ENCODE measurements around the gene SPRY1. TPM values are rescaled to one million over a fixed set of nuclear protein-coding genes. Genes with fewer than 3 reads are reported as not detected.

The SPRY1 gene
- total RNA-seq, 4 donors from 2014 or later = 103 to 136 (median 136) TPM

DNA sequence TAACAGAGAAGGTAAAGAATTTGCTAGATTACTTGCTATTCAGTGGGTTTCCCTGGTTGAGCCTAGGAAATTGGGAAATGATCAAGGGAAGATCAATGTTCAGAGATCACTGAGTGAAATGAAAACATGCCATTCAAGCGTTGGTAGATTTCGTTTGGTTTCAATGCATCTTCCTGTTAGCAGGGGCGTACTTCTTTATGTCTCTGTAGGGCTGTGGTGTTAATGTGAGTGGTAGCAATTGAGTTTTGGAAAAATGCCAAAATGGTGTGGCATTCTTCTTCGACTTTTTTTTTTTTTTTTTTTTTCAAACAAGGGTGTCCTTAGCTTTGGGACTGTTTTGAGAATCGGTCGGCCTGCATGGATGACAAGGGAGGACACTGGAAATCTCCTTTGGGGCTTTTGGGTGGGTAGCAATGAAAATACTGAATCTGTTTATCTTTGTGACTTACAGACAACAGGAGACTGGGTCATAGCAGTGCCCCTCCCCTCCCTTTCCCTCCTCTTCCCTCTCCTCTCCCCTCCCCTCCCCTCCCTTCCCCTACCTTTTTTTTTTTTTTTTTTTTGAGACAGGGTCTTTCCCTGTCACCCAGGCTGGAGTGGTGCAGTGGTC, 50.4 kb downstream of the SPRY1 start:
- Histone ChIP-seq H3K36me3 (no peaks in the 10 kb centered on the region), H3K27me3 (no peaks in the 10 kb centered on the region), H3K9me3 (no peaks in the 10 kb centered on the region), H3K4me3 (no peak overlapping the region), H3K4me1 (peaks cover 9 to 16% (median 11%) of the 10 kb centered on the region in 4 donors), H3K27ac (replicated peaks in 1 of 4) (no peak overlapping the region)
- DNase-seq (ENCODE audit: extremely low spot score) = no peak
- intact Hi-C loops (cut with DNase I) = no loop called here
- TF ChIP-seq, protein P1, sequence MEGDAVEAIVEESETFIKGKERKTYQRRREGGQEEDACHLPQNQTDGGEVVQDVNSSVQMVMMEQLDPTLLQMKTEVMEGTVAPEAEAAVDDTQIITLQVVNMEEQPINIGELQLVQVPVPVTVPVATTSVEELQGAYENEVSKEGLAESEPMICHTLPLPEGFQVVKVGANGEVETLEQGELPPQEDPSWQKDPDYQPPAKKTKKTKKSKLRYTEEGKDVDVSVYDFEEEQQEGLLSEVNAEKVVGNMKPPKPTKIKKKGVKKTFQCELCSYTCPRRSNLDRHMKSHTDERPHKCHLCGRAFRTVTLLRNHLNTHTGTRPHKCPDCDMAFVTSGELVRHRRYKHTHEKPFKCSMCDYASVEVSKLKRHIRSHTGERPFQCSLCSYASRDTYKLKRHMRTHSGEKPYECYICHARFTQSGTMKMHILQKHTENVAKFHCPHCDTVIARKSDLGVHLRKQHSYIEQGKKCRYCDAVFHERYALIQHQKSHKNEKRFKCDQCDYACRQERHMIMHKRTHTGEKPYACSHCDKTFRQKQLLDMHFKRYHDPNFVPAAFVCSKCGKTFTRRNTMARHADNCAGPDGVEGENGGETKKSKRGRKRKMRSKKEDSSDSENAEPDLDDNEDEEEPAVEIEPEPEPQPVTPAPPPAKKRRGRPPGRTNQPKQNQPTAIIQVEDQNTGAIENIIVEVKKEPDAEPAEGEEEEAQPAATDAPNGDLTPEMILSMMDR (IDR thresholded peaks at IDR 0.05) = no peak
- TF ChIP-seq POLR2A (IDR thresholded peaks at IDR 0.05; ENCODE audit: low read depth) = no peak
- TF ChIP-seq POLR2AphosphoS5 (IDR thresholded peaks at IDR 0.05) = no peak
- TF ChIP-seq EP300 (IDR thresholded peaks at IDR 0.05) = no peak
- 74% methylated on average over 6 of the region's 6 CpGs for WGBS

DNA sequence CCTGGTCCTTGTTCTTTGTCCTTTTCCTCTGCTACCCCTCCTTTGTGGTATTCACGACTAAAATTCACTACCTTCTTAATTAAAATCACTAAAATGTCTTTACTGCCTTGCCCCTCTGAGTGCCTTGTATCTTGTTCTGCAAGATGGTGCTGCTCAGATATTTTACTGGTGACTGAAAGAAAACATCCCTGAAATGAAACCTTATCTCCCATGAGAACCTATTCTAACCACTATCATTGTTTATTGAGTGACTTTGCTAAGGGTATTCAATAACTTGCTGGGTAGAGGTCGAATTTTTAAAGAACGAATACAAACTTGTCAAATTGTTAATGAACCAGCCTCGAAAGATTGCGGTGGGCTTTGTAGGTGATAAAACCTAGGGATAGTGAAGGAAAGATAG, 52.8 kb downstream of the SPRY1 start:
- no peak for DNase-seq (ENCODE audit: extremely low spot score)
- no peak for TF ChIP-seq POLR2AphosphoS5 (IDR thresholded peaks at IDR 0.05)
- TF ChIP-seq POLR2A (IDR thresholded peaks at IDR 0.05; ENCODE audit: low read depth) = no peak
- TF ChIP-seq, protein P1 (IDR thresholded peaks at IDR 0.05) = no peak
- no peak for TF ChIP-seq EP300 (IDR thresholded peaks at IDR 0.05)
- H3K27me3 ChIP-seq = no peaks in the 10 kb centered on the region
- H3K36me3 ChIP-seq = no peaks in the 10 kb centered on the region
- no peaks in the 10 kb centered on the region for H3K9me3 ChIP-seq
- WGBS = 91% methylated on average over 5 of the region's 5 CpGs
- intact Hi-C loops (cut with DNase I) = no loop called here
- no peak overlapping the region for H3K27ac ChIP-seq (replicated peaks in 1 of 4)
- H3K4me1 ChIP-seq = peaks cover 2 to 13% (median 10%) of the 10 kb centered on the region in 4 donors
- H3K4me3 ChIP-seq = no peak overlapping the region

DNA sequence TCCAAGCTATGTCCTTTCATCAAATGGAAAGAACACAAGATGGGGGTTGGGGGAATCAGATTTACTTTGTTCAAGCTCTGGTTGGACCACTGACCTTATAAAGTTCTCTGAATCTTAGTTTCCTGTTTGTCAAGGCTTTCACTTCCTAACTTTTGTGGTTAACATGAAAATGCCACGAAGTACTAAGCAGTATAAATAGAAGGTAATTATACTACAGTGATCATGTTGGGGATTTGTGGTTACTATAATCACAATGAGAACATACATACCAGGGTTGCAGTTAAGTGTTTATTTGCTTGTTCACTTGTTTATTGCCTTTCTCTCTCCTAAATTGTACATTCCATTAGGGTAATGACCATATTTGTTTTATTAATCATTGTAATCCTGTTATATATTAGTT, 53.2 kb downstream of the SPRY1 start:
- no peak for DNase-seq (ENCODE audit: extremely low spot score)
- no peaks in the 10 kb centered on the region for H3K36me3 ChIP-seq
- 27% methylated on average over 1 of the region's 1 CpG for WGBS
- no peaks in the 10 kb centered on the region for H3K27me3 ChIP-seq
- TF ChIP-seq POLR2A (IDR thresholded peaks at IDR 0.05; ENCODE audit: low read depth) = no peak
- peaks cover 0 to 9% (median 8%) of the 10 kb centered on the region in 4 donors for H3K4me1 ChIP-seq
- no peak overlapping the region for H3K4me3 ChIP-seq
- intact Hi-C loops (cut with DNase I) = no loop called here
- no peaks in the 10 kb centered on the region for H3K9me3 ChIP-seq
- H3K27ac ChIP-seq (replicated peaks in 1 of 4) = no peak overlapping the region

DNA sequence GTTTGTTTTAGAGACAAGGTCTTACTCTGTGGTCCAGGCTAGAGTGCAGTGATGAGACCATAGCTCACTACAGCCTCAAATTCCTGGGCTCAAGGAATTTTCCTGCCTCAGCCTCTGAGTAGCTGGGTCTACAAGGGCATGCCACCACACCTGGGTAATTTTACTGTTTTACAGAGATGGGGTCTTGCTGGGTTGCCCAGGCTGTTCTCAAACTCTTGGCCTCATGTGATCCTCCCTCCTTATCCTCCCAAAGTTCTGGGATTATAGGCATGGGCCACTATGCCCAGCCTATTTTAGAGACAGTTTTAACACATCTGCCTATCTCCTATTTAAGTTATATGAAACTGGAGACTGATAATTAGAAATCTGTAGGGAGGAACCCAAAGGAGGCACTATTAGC, 53.8 kb downstream of the SPRY1 start:
- H3K4me3 ChIP-seq = no peak overlapping the region
- TF ChIP-seq POLR2A (IDR thresholded peaks at IDR 0.05; ENCODE audit: low read depth) (no peak), EP300 (IDR thresholded peaks at IDR 0.05) (no peak), POLR2AphosphoS5 (IDR thresholded peaks at IDR 0.05) (no peak)
- TF ChIP-seq, protein P1 (IDR thresholded peaks at IDR 0.05) = no peak

DNA sequence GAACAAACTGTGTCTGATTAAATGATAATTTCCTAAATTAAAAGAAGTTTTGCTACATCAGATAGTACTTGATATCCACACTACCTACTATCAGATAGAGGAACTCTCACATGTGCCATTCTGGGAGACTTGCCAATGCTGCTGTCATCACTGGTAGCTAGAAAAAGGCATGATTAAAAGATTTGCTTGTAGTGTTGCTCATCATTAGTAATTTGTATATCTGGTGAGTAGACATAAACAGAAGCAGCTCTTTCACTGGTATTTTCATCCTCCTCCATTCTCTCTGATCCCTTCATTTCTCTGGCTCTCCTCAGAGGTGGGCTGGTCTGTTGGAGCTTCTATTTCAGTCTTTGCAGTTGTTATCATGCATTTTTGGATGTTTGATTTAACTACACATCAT, 56.0 kb downstream of the SPRY1 start:
- Histone ChIP-seq H3K9me3 (no peaks in the 10 kb centered on the region), H3K36me3 (no peaks in the 10 kb centered on the region), H3K4me1 (peaks cover 0 to 9% (median 8%) of the 10 kb centered on the region in 4 donors), H3K27ac (replicated peaks in 1 of 4) (no peak overlapping the region), H3K4me3 (no peak overlapping the region), H3K27me3 (no peaks in the 10 kb centered on the region)
- no peak for DNase-seq (ENCODE audit: extremely low spot score)
- TF ChIP-seq, protein P1 (IDR thresholded peaks at IDR 0.05) = no peak
- TF ChIP-seq POLR2AphosphoS5 (IDR thresholded peaks at IDR 0.05) (no peak), POLR2A (IDR thresholded peaks at IDR 0.05; ENCODE audit: low read depth) (no peak), EP300 (IDR thresholded peaks at IDR 0.05) (no peak)
- intact Hi-C loops (cut with DNase I) = no loop called here

More for the DNA sequence above, 53.8 kb downstream of the SPRY1 start:
- peaks cover 0 to 9% (median 8%) of the 10 kb centered on the region in 4 donors for H3K4me1 ChIP-seq
- no peaks in the 10 kb centered on the region for H3K36me3 ChIP-seq
- H3K9me3 ChIP-seq = no peaks in the 10 kb centered on the region
- H3K27ac ChIP-seq (replicated peaks in 1 of 4) = no peak overlapping the region
- no peaks in the 10 kb centered on the region for H3K27me3 ChIP-seq
- no peak for DNase-seq (ENCODE audit: extremely low spot score)
- intact Hi-C loops (cut with DNase I) = no loop called here

All from esophagus muscularis mucosa (tissue), 4 donors.